Gastrocnemius medialis (tissue), 4 donors: ENCODE measurements around the gene LPIN1.

Source experiments
- CTCF ChIP-seq, 5 experiments: fragments of 450-650 bp in 3 of 5; fragments of 200-600 bp in 2 of 5; sonication (generic) in 2 of 5; IDR thresholded peaks in 4 of 5; conservative IDR thresholded peaks in 1 of 5; 1 replicate in 4 of 5; 2 replicates in 1 of 5; pipeline ENCODE4 v1.5.1; 2016 to 2019; ENCODE audit warnings: antibody characterized with exemption in 5 of 5, mild to moderate bottlenecking in 3 of 5, moderate library complexity in 3 of 5
- POLR2A ChIP-seq, 2 donors: fragments of 450-650 bp; IDR thresholded peaks; one replicate each; pipeline ENCODE4 v1.6.1; 2017; ENCODE audit warnings: antibody characterized with exemption in 2 of 2, mild to moderate bottlenecking in 2 of 2, moderate library complexity in 2 of 2

GRCh38 chr2:11876436-11876835 lies 130.0 kb downstream of the LPIN1 start:
- TF ChIP-seq CTCF (IDR thresholded peaks at IDR 0.05 in 4 of 5, conservative IDR thresholded peaks at IDR 0.05 in 1 of 5) = no peak
- TF ChIP-seq POLR2A (IDR thresholded peaks at IDR 0.05) = no peak
